HepG2 (cell line): ENCODE measurements around the gene CHMP1A. TPM values are rescaled to one million over a fixed set of nuclear protein-coding genes. Genes with fewer than 3 reads are reported as not detected.

Experiments
- ARNT ChIP-seq: fragments of 450-650 bp; IDR thresholded peaks from 2 replicates; pipeline ENCODE4 v1.6.1; 2017
- CEBPB ChIP-seq: IDR thresholded peaks from 2 replicates; pipeline ENCODE4 v1.6.1; 2011; ENCODE audit warnings: low read depth, low read length, improper control_type of control experiment, borderline replicate concordance
- EHMT2 ChIP-seq: fragments of 200-600 bp; sonication (generic); IDR thresholded peaks from 2 replicates; pipeline ENCODE4 v1.7.0; 2017; ENCODE audit warnings: antibody characterized with exemption, low read depth, low read length, borderline replicate concordance
- HIVEP1 ChIP-seq: sonication (generic); formaldehyde crosslinking; IDR thresholded peaks from 2 replicates; pipeline ENCODE4 v1.4.0; 2020; ENCODE audit warnings: mild to moderate bottlenecking, missing genetic modification reagents
- IKZF4 ChIP-seq: sonication (generic); formaldehyde crosslinking; IDR thresholded peaks from 2 replicates; pipeline ENCODE4 v1.5.1; 2020; ENCODE audit warnings: borderline replicate concordance, mild to moderate bottlenecking, low read depth, missing genetic modification reagents; ENCODE audit errors: not compliant biosample characterization
- MBNL3 ChIP-seq: fragments of 250-450 bp; sonication (Bioruptor Pico); conservative IDR thresholded peaks from 2 replicates; pipeline ENCODE4 v1.8.0; 2022; ENCODE audit warnings: mild to moderate bottlenecking, inconsistent platforms
- NBN ChIP-seq: fragments of 450-650 bp; conservative IDR thresholded peaks from 2 replicates; pipeline ENCODE4 v1.6.1; 2017
- NFYB ChIP-seq: sonication (generic); formaldehyde crosslinking; IDR thresholded peaks from 2 replicates; pipeline ENCODE4 v1.4.0; 2020; ENCODE audit warnings: missing genetic modification reagents
- PHF21A ChIP-seq: sonication (generic); formaldehyde crosslinking; IDR thresholded peaks from 2 replicates; pipeline ENCODE4 v1.5.0; 2020; ENCODE audit warnings: mild to moderate bottlenecking, missing genetic modification reagents
- POLR2AphosphoS2 ChIP-seq: IDR thresholded peaks from 2 replicates; pipeline ENCODE4 v1.6.1; 2011; ENCODE audit warnings: low read depth, low read length, improper control_type of control experiment
- PRMT3 ChIP-seq: sonication (generic); formaldehyde crosslinking; IDR thresholded peaks from 2 replicates; pipeline ENCODE4 v1.8.1; 2022; ENCODE audit warnings: low read depth, mild to moderate bottlenecking, moderate library complexity, missing genetic modification reagents, borderline replicate concordance
- REXO4 ChIP-seq: sonication (generic); formaldehyde crosslinking; IDR thresholded peaks from 2 replicates; pipeline ENCODE4 v1.8.0; 2022; ENCODE audit warnings: missing genetic modification reagents, mild to moderate bottlenecking, borderline replicate concordance
- RNF2 ChIP-seq: fragments of 450-650 bp; conservative IDR thresholded peaks from 2 replicates; pipeline ENCODE4 v1.6.1; 2016; ENCODE audit warnings: low read depth
- SSRP1 ChIP-seq: IDR thresholded peaks from 2 replicates; pipeline ENCODE4 v1.6.1; 2016; ENCODE audit warnings: control low read depth
- TCF12 ChIP-seq, 2 experiments: fragments of 450-650 bp in 1 of 2; sonication (generic) in 1 of 2; formaldehyde crosslinking in 1 of 2; IDR thresholded peaks; 2 replicates each; pipeline versions ENCODE4 v1.6.1 to v1.8.0; 2017 to 2022; ENCODE audit warnings: antibody characterized with exemption in 1 of 2, mild to moderate bottlenecking in 1 of 2, missing genetic modification reagents in 1 of 2, moderate library complexity in 1 of 2
- ZFP36 ChIP-seq: fragments of 150-350 bp; IDR thresholded peaks from 2 replicates; pipeline ENCODE4 v1.6.1; 2018; ENCODE audit warnings: borderline replicate concordance, low read length, low read depth; ENCODE audit not compliant: partially characterized antibody
- ZNF329 ChIP-seq: sonication (generic); formaldehyde crosslinking; IDR thresholded peaks from 2 replicates; pipeline ENCODE4 v1.9.0; 2021; ENCODE audit warnings: low read depth, mild to moderate bottlenecking, missing genetic modification reagents
- ZNF589 ChIP-seq: sonication (generic); formaldehyde crosslinking; conservative IDR thresholded peaks from 2 replicates; pipeline ENCODE4 v1.8.0; 2022; ENCODE audit warnings: mild to moderate bottlenecking, moderate library complexity, missing genetic modification reagents
- ZNF703 ChIP-seq: sonication (generic); formaldehyde crosslinking; IDR thresholded peaks from 2 replicates; pipeline ENCODE4 v1.5.1; 2020; ENCODE audit warnings: missing genetic modification reagents, mild to moderate bottlenecking, moderate library complexity, borderline replicate concordance
- ZNF883 ChIP-seq: sonication (generic); formaldehyde crosslinking; IDR thresholded peaks from 2 replicates; pipeline ENCODE4 v1.5.1; 2020; ENCODE audit warnings: mild to moderate bottlenecking, missing genetic modification reagents; ENCODE audit errors: not compliant biosample characterization
- polyA plus RNA-seq, 8 experiments: library from polyadenylated mRNA; depleted of rRNA in 3 of 8; stranded (reverse) in 7 of 8; unstranded in 1 of 8; fragments of >200 nt; fragmentation: Illumina TruSeq in 4 of 8; extraction: Trizol in 4 of 8; gene quantifications; 2 replicates each; pipeline versions ENCODE4 v1.2.1 to v1.2.3, GENCODE V29; 2011 to 2016; ENCODE audit warnings: low read depth in 4 of 8, missing spikeins in 1 of 8, mixed read lengths in 1 of 8; ENCODE audit not compliant: insufficient read depth in 1 of 8
- total RNA-seq, 5 experiments: library from RNA; depleted of rRNA; stranded (reverse); fragments of >200 nt; fragmentation: Illumina TruSeq; extraction: Trizol; gene quantifications; 2 replicates each; pipeline ENCODE4 v1.2.3, GENCODE V29; 2016; ENCODE audit warnings: low read depth in 1 of 5
- TF ChIP-seq, protein P1 (sequence below): sonication (generic); formaldehyde crosslinking; IDR thresholded peaks from 2 replicates; pipeline ENCODE4 v1.8.0; 2023; ENCODE audit warnings: mild to moderate bottlenecking, missing genetic modification reagents
- TF ChIP-seq, protein P2 (sequence below): IDR thresholded peaks from 2 replicates; pipeline ENCODE4 v1.6.1; 2016; ENCODE audit warnings: mild to moderate bottlenecking, missing biosample characterization, missing genetic modification reagents
- TF ChIP-seq, protein P3 (sequence below): sonication (generic); formaldehyde crosslinking; IDR thresholded peaks from 2 replicates; pipeline ENCODE4 v1.5.1; 2020; ENCODE audit warnings: mild to moderate bottlenecking, missing genetic modification reagents, borderline replicate concordance
- TF ChIP-seq, protein P4 (sequence below): sonication (generic); formaldehyde crosslinking; IDR thresholded peaks from 2 replicates; pipeline ENCODE4 v1.8.0; 2022; ENCODE audit warnings: mild to moderate bottlenecking, missing genetic modification reagents, borderline replicate concordance
- TF ChIP-seq, protein P5 (sequence below): sonication (generic); formaldehyde crosslinking; IDR thresholded peaks from 2 replicates; pipeline ENCODE4 v1.8.1; 2023; ENCODE audit warnings: mild to moderate bottlenecking, missing genetic modification reagents

Gene CHMP1A
- total and polyA plus RNA-seq, 2 of the 13 experiments (the other 11 are each of a cell fraction or from before 2014, with no cell fraction given): 69.4 to 73.3 TPM

DNA sequence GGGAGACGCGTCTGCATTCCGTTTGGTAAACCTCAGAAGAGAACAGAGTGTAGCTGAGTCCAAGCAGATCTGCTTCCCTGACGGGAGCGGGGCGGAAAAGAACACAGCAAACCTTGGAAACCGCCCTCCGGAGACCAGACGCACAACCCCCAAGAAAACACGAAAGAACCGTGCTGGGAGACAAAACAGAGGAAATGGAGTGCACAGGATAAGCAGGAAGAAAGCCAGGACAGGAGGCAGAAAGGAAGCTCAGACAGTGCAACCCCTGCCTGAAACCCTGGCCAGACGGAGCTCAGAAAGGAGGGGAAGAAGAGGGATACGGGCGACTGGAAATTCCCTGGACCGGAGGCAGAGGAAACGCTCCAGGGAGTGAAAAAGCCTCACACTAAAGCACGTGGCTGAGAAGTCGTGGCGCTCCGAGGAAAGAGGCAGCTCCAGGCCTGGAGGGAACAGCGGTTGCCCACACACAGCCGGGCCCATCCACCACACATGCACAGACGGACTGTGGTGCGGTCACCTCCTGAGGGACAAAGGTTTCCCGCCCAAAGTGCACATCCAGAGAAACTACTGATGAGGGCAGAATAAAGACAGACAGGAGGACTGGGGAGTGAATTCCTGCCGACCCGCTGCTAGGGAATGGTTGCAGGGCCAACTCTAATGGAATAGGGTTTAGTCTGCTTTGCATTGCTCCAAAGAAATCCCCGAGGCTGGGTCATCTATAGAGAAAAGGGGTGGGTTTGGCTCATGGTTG lies 33.8 kb downstream of the CHMP1A start (continued):
- no peak for TF ChIP-seq TCF12 (IDR thresholded peaks at IDR 0.05)
- 0 out of 2 replicates have a peak, but pooled peaks have one; percentile 25 for TF ChIP-seq TCF12 (CRISPR knock-in tag; IDR thresholded peaks at IDR 0.05)
- TF ChIP-seq PRMT3 (CRISPR knock-in tag): no peak
- TF ChIP-seq IKZF4 (CRISPR knock-in tag): no peak
- TF ChIP-seq NFYB (CRISPR knock-in tag): no peak
- TF ChIP-seq, protein P1, sequence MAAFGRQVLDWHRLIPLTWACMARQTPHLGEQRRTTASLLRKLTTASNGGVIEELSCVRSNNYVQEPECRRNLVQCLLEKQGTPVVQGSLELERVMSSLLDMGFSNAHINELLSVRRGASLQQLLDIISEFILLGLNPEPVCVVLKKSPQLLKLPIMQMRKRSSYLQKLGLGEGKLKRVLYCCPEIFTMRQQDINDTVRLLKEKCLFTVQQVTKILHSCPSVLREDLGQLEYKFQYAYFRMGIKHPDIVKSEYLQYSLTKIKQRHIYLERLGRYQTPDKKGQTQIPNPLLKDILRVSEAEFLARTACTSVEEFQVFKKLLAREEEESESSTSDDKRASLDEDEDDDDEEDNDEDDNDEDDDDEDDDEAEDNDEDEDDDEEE: no peak
- no peak for TF ChIP-seq CEBPB
- TF ChIP-seq ZFP36: no peak
- TF ChIP-seq, protein P2, sequence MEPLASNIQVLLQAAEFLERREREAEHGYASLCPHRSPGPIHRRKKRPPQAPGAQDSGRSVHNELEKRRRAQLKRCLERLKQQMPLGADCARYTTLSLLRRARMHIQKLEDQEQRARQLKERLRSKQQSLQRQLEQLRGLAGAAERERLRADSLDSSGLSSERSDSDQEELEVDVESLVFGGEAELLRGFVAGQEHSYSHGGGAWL: no peak; the same call in 1 of the 2 replicates
- no peak for TF ChIP-seq MBNL3 (CRISPR knock-in tag)
- TF ChIP-seq PHF21A: peak; percentile 16; the same call in 1 of the 2 replicates
- TF ChIP-seq HIVEP1 (CRISPR knock-in tag): 0 out of 2 replicates have a peak, but pooled peaks have one; percentile 30
- TF ChIP-seq ZNF589 (CRISPR knock-in tag): no peak
- TF ChIP-seq REXO4 (CRISPR knock-in tag): no peak
- TF ChIP-seq ZNF329 (CRISPR knock-in tag): peak; percentile 96
- no peak for TF ChIP-seq SSRP1
- TF ChIP-seq NBN: no peak
- TF ChIP-seq RNF2: peak; percentile 76; the same call in 1 of the 2 replicates
- TF ChIP-seq ARNT: no peak
- TF ChIP-seq EHMT2: no peak
- peak; percentile 40 for TF ChIP-seq ZNF883 (CRISPR knock-in tag)
- TF ChIP-seq, protein P3, sequence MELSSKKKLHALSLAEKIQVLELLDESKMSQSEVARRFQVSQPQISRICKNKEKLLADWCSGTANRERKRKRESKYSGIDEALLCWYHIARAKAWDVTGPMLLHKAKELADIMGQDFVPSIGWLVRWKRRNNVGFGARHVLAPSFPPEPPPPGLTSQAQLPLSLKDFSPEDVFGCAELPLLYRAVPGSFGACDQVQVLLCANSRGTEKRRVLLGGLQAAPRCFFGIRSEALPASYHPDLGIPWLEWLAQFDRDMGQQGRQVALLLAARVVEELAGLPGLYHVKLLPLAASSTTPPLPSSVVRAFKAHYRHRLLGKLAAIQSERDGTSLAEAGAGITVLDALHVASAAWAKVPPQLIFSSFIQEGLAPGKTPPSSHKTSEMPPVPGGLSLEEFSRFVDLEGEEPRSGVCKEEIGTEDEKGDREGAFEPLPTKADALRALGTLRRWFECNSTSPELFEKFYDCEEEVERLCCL (CRISPR knock-in tag): no peak
- TF ChIP-seq, protein P4, sequence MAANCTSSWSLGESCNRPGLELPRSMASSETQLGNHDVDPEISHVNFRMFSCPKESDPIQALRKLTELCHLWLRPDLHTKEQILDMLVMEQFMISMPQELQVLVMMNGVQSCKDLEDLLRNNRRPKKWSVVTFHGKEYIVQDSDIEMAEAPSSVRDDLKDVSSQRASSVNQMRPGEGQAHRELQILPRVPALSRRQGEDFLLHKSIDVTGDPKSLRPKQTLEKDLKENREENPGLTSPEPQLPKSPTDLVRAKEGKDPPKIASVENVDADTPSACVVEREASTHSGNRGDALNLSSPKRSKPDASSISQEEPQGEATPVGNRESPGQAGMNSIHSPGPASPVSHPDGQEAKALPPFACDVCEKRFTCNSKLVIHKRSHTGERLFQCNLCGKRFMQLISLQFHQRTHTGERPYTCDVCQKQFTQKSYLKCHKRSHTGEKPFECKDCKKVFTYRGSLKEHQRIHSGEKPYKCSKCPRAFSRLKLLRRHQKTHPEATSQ (CRISPR knock-in tag): no peak
- no peak for TF ChIP-seq ZNF703 (CRISPR knock-in tag)
- no peak for TF ChIP-seq POLR2AphosphoS2
- TF ChIP-seq, protein P5, sequence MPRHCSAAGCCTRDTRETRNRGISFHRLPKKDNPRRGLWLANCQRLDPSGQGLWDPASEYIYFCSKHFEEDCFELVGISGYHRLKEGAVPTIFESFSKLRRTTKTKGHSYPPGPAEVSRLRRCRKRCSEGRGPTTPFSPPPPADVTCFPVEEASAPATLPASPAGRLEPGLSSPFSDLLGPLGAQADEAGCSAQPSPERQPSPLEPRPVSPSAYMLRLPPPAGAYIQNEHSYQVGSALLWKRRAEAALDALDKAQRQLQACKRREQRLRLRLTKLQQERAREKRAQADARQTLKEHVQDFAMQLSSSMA: no peak
